Cardiac fibroblast (primary cell): ENCODE results near the gene CALHM3.
A peak's percentile ranks its signal among the peaks of the same experiment; 100 is the strongest.

Experiments
- DNase-seq, 2 donors: peaks; one replicate each; pipeline versions ENCODE4 v3.0.0 to v3.0.0-alpha.2; 2010; ENCODE audit warnings: low read depth in 2 of 2
- H3K4me3 ChIP-seq, 2 donors: replicated peaks in 1 of 2; 1 replicate in 1 of 2; 2 replicates in 1 of 2; pipeline ENCODE4 v1.5.1; 2011; ENCODE audit warnings: low read depth in 2 of 2, low read length in 2 of 2, mild to moderate bottlenecking in 2 of 2, moderate library complexity in 1 of 2
- TF ChIP-seq, protein P1 (sequence below): IDR thresholded peaks from one replicate; pipeline ENCODE4 v1.5.1; 2011; ENCODE audit warnings: low read depth, mild to moderate bottlenecking, low read length, inconsistent platforms

Gene CALHM3

DNA sequence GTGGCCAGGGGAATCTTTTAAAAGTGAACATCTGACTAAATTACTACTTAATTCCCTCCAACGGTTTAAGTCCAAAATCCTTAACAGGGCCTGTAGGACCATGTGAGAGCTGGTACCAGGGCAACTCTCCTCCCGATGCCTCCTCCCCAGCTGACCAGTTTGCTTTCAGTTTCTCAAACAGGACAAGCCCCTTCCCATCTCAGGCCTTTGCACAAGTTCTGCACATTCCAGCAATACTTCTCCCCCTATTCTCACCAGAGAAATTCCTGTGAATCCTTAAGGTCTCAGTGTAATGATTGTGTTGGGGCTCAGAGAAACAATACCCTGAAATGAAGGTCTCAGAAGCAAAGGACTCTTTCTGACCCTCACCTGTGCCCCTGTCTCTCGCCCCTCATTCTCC, 12.3 kb downstream of the CALHM3 start:
- TF ChIP-seq, protein P1, sequence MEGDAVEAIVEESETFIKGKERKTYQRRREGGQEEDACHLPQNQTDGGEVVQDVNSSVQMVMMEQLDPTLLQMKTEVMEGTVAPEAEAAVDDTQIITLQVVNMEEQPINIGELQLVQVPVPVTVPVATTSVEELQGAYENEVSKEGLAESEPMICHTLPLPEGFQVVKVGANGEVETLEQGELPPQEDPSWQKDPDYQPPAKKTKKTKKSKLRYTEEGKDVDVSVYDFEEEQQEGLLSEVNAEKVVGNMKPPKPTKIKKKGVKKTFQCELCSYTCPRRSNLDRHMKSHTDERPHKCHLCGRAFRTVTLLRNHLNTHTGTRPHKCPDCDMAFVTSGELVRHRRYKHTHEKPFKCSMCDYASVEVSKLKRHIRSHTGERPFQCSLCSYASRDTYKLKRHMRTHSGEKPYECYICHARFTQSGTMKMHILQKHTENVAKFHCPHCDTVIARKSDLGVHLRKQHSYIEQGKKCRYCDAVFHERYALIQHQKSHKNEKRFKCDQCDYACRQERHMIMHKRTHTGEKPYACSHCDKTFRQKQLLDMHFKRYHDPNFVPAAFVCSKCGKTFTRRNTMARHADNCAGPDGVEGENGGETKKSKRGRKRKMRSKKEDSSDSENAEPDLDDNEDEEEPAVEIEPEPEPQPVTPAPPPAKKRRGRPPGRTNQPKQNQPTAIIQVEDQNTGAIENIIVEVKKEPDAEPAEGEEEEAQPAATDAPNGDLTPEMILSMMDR: no peak
- DNase-seq: peak in 1 of 2 donors; percentile 34
- H3K4me3 ChIP-seq: no peak overlapping the region

DNA sequence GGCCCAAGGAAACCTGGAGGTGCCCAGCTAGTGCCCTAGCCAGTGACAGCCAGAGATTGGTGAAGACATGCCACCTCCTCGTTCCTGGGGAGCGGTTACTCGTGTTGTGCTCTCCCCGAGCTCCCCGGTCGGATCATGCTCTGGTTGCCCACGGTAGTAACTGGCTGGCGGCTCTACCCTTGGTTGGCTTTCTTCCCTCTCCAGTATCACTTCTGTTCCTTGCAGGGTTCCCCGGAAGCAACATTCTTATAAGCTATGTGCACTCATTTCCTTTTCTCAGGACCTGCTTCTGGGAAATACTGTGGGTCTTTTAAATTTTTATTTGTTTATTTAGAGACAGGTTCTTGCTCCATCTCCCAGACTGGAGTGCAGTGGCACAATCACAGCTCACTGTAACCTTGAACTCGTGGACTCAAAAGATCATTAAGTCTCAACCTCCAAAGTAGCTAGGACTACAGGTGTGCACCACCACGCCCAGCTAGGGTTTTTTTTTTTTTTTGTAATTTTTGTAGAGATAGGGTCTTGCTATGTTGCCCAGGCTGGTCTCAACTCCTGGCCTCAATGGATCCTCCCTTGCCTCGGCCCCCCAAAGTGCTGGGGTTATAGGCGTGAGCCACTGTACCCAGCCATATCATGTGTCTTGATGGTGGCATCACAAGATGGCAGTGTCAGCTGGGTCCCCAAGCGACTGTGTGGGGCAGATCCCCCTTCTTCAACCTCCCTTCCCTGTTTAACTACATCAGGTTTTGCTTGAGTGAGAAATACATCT, 13.4 kb downstream of the CALHM3 start:
- DNase-seq: no peak
- TF ChIP-seq, protein P1: no peak
- no peak overlapping the region for H3K4me3 ChIP-seq

DNA sequence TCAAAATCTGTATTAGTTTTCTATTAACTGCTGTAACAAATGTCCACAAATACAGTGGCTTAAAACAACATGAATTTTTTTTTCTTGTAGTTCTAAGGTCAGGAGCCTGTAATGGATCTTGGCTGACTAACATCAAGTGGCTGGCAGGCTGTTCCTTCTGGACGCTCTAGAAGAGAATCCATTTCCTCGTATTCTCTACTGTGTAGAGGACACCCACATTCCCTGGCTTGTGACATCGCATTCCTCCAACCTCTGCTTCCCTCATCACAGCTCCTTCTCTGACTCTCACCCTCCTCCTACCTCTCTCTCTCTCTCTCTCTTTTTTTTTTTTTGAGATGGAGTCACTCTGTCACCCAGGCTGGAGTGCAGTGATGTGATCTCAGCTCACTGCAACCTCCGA, 15.5 kb downstream of the CALHM3 start:
- no peak overlapping the region for H3K4me3 ChIP-seq
- TF ChIP-seq, protein P1: no peak
- peak; percentile 33 to 39 for DNase-seq

DNA sequence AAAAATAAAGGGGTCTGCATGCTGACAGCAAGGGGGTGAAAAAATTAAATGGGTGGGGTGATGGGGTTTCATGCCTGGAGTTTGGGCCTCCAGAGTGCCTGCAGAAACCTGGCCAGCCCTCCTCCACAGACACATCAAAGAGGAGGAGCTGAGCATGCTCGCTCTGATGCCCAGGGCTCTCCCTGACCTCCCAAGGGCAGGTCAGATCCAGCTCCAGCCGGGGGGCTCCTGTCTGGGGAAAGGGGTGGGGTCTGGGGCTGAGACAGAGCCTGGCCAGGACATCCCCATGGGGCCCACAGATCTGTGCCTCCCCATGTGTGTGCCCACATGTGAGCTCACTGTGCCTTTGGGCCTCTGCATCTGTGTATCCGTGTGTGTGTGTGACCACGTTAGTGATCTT, 19.4 kb downstream of the CALHM3 start:
- no peak overlapping the region for H3K4me3 ChIP-seq
- no peak for DNase-seq
- TF ChIP-seq, protein P1: no peak

DNA sequence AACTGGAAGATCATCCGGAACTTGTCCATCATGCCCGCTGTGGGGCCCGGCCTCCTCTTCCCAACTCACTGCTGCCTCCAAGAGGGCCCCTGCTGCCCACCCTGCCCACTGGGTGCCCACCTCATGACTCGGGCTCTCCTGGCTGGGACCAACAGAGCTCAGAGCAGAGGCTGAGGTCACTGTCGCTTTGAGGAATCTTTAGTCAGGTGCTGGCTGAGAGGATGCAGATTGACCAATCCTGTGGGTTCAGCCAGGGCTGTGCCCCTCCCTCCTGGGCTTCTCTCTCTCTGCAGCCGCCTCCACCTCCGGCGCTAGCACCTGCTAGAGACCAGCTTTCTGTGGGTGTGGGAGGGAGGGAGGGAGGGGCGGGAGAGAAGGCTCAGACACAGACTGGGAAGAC, 20.3 kb downstream of the CALHM3 start, which contains the start of gene CALHM1:
TSS of gene CALHM1 (minus strand) at position 181 of the 400 bp plus-strand sequence. CDS start at position 32, 149 bp downstream.
- no peak within 1 kb of the TSS for H3K4me3 ChIP-seq
- no peak for DNase-seq
- TF ChIP-seq, protein P1: no peak

DNA sequence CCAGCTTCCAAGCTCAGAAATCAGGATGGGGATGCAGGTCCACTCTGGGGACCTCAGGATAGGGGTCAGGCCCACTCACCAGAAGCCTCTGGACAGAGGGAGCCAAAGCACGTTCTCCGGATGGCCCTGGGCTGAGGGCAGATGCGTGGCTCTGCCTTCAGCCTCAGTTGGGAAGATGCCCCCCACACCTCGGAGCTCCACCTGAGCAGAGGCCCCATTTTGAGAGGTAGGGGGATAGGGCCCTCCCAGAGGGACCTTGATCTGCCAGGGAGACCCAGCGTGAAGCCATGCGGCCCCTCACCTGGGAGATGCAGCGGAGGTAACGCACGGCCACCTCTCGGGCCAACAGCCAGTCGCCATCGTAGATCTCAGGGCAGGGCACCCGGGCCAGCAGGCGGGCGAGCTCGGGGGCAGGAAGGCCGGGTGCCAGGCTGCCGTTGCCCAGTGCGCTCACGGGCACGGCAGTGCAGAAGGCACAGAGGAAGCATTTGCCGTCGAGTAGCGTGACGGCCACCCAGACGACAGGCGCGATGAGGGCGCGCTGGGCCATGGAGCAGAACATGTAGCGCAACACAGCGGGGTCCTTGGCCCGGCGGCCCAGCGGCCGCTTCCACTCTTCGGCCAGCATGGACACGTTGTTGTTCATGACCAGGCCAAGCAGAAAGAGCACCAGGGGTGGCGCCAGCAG, 21.0 kb downstream of the CALHM3 start:
- H3K4me3 ChIP-seq: no peak overlapping the region
- no peak for DNase-seq
- TF ChIP-seq, protein P1: no peak
